ENCODE data around the gene GAREM2. TPM values are rescaled to one million over a fixed set of nuclear protein-coding genes. Genes with fewer than 3 reads are reported as not detected.

GAREM2 gene
- total RNA-seq, 1 experiment from 2014 or later: 2.8 TPM

DNA sequence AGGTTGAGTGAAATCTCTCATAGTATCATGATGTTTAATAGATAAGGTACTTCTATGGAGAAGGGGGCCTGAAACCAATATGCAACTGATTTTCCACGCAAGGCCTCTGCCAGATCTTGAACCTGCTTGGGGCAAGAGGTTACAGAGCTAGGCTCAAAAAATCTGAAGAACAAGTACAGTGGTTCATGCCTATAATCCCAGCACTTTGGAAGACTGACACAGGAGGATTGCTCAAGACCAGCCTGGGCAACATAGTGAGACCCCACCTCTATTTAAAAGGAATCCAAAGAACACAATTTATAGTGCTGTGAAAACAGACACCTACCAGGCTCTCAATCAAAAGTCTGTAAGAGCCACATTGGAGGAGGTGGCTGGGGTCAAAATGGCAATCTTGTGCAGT, 42.9 kb downstream of the GAREM2 start:
- H3K36me3 ChIP-seq (ENCODE audit: insufficient read depth, low read length, poor library complexity, severe bottlenecking): peaks cover 59% of the 10 kb centered on the region
- no peaks in the 10 kb centered on the region for H3K27me3 ChIP-seq (replicated peaks; ENCODE audit: insufficient read depth, low read depth, low read length, poor library complexity)

GRCh38 chr2:26216587-26216986, 43.7 kb downstream of the GAREM2 start:
- H3K4me3 ChIP-seq (ENCODE audit: low read depth, low read length, poor library complexity, severe bottlenecking): no peak overlapping the region
- no peaks in the 10 kb centered on the region for H3K27me3 ChIP-seq (replicated peaks; ENCODE audit: insufficient read depth, low read depth, low read length, poor library complexity)
- CTCF ChIA-PET: no interaction called here
- H3K27ac ChIP-seq (ENCODE audit: low read depth, low read length, poor library complexity, severe bottlenecking): no peak overlapping the region
- H3K36me3 ChIP-seq (ENCODE audit: insufficient read depth, low read length, poor library complexity, severe bottlenecking): peaks cover 52% of the 10 kb centered on the region
- DNase-seq (ENCODE audit: low spot score): no peak
- BruUV-seq (replicated peaks): no TSS peak
- intact Hi-C loops (cut with micrococcal nuclease; ENCODE audit: unreplicated experiment): no loop called here
- TF ChIP-seq, protein P1, sequence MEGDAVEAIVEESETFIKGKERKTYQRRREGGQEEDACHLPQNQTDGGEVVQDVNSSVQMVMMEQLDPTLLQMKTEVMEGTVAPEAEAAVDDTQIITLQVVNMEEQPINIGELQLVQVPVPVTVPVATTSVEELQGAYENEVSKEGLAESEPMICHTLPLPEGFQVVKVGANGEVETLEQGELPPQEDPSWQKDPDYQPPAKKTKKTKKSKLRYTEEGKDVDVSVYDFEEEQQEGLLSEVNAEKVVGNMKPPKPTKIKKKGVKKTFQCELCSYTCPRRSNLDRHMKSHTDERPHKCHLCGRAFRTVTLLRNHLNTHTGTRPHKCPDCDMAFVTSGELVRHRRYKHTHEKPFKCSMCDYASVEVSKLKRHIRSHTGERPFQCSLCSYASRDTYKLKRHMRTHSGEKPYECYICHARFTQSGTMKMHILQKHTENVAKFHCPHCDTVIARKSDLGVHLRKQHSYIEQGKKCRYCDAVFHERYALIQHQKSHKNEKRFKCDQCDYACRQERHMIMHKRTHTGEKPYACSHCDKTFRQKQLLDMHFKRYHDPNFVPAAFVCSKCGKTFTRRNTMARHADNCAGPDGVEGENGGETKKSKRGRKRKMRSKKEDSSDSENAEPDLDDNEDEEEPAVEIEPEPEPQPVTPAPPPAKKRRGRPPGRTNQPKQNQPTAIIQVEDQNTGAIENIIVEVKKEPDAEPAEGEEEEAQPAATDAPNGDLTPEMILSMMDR (conservative IDR thresholded peaks at IDR 0.05; ENCODE audit: low read depth, low read length): no peak
- no peak for TF ChIP-seq EZH2 (IDR thresholded peaks at IDR 0.05; ENCODE audit: borderline replicate concordance, low read depth, low read length, poor library complexity, severe bottlenecking)
- H3K9me3 ChIP-seq (ENCODE audit: low read depth, low read length, poor library complexity, severe bottlenecking): peaks cover 10% of the 10 kb centered on the region
- POLR2A ChIA-PET (ENCODE audit: low non-redundant PET): no interaction called here
- no peaks in the 10 kb centered on the region for H3K4me1 ChIP-seq (ENCODE audit: insufficient read depth, low read length, poor library complexity, severe bottlenecking)

More for the DNA sequence above, 42.9 kb downstream of the GAREM2 start:
- ChIA-PET POLR2A (ENCODE audit: low non-redundant PET) (no interaction called here), CTCF (no interaction called here)
- intact Hi-C loops (cut with micrococcal nuclease; ENCODE audit: unreplicated experiment): no loop called here
- no peak overlapping the region for H3K27ac ChIP-seq (ENCODE audit: low read depth, low read length, poor library complexity, severe bottlenecking)
- H3K4me3 ChIP-seq (ENCODE audit: low read depth, low read length, poor library complexity, severe bottlenecking): no peak overlapping the region
- no TSS peak for BruUV-seq (replicated peaks)
- DNase-seq (ENCODE audit: low spot score): no peak
- no peak for TF ChIP-seq EZH2 (IDR thresholded peaks at IDR 0.05; ENCODE audit: borderline replicate concordance, low read depth, low read length, poor library complexity, severe bottlenecking)
- TF ChIP-seq, protein P1 (conservative IDR thresholded peaks at IDR 0.05; ENCODE audit: low read depth, low read length): no peak
- H3K9me3 ChIP-seq (ENCODE audit: low read depth, low read length, poor library complexity, severe bottlenecking): peaks cover 10% of the 10 kb centered on the region
- H3K4me1 ChIP-seq (ENCODE audit: insufficient read depth, low read length, poor library complexity, severe bottlenecking): no peaks in the 10 kb centered on the region

DNA sequence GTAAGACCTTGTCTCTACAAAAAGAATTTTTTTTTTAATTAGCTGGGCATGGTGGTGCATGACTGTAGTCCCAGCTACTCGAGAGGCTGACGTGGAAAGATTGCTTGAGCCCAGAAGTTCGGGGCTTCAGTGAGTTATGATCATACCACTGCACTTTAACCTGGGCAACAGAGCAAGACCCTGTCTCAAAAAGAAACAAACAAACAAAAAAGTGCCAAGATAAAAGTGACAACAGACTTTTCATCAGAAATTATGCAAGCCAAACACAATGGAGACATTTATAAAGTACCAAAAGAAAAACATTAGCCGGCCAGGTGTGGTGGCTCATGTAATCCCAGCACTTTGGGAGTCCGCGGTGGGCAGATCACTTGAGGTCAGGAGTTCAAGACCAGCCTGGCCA, 44.8 kb downstream of the GAREM2 start:
- POLR2A ChIA-PET (ENCODE audit: low non-redundant PET): no interaction called here
- CTCF ChIA-PET: no interaction called here
- Histone ChIP-seq H3K9me3 (ENCODE audit: low read depth, low read length, poor library complexity, severe bottlenecking) (peaks cover 10% of the 10 kb centered on the region), H3K27ac (ENCODE audit: low read depth, low read length, poor library complexity, severe bottlenecking) (no peak overlapping the region), H3K27me3 (replicated peaks; ENCODE audit: insufficient read depth, low read depth, low read length, poor library complexity) (no peaks in the 10 kb centered on the region), H3K4me1 (ENCODE audit: insufficient read depth, low read length, poor library complexity, severe bottlenecking) (no peaks in the 10 kb centered on the region), H3K4me3 (ENCODE audit: low read depth, low read length, poor library complexity, severe bottlenecking) (no peak overlapping the region), H3K36me3 (ENCODE audit: insufficient read depth, low read length, poor library complexity, severe bottlenecking) (peaks cover 43% of the 10 kb centered on the region)
- DNase-seq (ENCODE audit: low spot score): no peak
- no TSS peak for BruUV-seq (replicated peaks)
- intact Hi-C loops (cut with micrococcal nuclease; ENCODE audit: unreplicated experiment): no loop called here
- TF ChIP-seq EZH2 (IDR thresholded peaks at IDR 0.05; ENCODE audit: borderline replicate concordance, low read depth, low read length, poor library complexity, severe bottlenecking): no peak
- TF ChIP-seq, protein P1 (conservative IDR thresholded peaks at IDR 0.05; ENCODE audit: low read depth, low read length): no peak

All from A673 (cell line).